GM21515 (cell line): ENCODE measurements around the gene ZDHHC14.

Experiments
- ATAC-seq: cut with Tn5 transposase; IDR thresholded peaks from one replicate; pipeline ENCODE4 v1.9.1; 2021; ENCODE audit not compliant: unreplicated experiment

Gene ZDHHC14

DNA sequence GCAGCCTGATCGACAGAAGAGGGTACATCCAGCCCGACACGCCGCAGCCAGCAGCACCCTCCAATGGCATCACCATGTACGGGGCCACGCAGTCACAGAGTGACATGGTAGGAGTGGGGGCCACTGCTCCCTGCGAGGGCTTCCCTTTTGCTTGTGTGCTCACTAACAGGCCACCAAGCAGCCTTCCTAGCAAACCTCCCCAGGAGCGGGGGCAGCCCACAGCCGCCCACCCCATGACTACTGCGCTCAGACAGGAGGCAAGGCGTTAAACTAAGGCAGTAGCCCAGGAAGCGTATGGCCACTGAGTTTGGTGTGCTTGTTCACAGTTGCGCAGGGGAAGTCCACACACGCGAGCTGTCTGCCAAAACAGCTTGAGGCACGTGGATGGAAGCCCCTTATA, 272.5 kb downstream of the ZDHHC14 start:
- no peak for ATAC-seq

DNA sequence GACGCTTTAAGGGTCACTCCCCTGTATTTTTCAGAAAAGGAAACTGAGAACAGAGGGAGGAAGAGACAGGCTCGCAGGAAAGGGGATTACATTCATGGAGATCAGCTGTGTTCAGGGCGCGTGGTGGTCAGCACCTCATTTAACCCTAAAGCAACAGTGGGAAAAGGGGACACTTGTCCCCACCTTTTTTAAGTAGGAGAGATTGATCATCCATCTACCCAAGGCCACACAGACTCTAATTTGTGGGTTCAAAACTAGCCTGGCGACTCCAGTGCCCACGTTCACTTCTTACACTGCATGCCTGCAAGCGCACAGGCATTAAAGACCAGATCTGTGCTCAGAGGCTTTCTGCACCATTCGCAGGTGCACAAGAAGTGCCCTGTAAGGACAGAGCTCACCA, 274.1 kb downstream of the ZDHHC14 start:
- no peak for ATAC-seq

DNA sequence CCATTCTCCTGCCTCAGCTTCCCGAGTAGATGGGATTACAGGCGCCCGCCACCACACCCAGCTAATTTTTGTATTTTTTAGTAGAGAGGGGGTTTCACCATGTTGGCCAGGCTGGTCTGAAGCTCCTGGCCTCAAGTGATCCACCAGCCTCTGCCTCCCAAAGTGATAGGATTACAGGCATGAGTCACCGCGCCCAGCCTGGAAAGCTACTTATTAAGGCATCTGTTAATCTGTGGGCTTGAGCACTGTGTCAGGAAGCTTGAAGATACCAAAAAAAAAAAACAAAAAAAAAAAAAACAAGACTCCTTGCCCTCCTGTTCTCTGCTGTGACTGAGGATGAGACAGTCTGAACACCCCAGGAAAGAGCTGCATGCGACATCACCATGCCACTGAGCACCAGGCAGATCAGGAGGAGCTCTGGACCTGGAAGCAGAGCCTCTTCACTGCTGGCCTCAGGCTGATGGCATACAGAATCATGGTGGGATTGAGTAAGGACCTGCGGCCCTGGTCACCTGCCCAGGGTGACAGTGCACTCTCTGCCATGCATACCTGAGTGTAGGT, 275.5 kb downstream of the ZDHHC14 start:
- ATAC-seq, result no peak

DNA sequence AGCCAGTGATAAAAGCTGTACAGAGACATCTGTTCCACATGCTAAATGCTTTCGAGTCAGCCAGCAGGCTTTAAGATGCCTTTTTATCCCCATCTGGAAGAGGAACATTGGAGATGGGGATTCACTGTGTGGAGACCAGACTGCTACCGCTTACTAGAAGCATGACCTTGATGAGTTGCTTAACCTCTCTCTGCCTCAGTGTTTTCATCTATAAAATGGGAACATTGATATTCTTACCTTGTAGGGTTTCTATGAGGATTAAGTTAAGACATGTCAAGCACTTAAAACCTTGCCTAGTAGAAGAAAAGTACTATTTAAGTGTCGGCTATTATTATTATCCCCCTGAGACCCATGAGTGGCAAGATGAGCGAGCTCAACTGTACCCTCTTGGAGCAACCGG, 276.8 kb downstream of the ZDHHC14 start:
- no peak for ATAC-seq

DNA sequence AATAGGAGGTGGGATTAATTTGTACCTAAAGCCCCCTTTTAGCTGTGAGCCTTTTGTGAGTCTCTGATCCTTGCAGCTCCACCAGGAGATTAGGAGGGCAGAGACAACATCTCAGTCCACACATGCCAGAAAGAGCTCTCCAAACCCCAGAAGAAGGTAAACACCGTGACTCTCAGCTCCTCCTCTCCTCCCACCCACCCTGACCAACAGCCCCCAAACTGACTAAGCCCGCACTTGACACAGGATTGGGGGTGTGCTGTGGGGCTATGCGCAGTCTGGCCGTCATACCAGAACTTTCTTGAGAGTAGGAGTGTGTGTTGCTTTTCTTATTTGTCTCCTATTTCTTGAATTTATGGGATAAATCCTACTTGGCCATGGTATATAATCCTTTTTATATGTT, 277.3 kb downstream of the ZDHHC14 start:
- no peak for ATAC-seq

DNA sequence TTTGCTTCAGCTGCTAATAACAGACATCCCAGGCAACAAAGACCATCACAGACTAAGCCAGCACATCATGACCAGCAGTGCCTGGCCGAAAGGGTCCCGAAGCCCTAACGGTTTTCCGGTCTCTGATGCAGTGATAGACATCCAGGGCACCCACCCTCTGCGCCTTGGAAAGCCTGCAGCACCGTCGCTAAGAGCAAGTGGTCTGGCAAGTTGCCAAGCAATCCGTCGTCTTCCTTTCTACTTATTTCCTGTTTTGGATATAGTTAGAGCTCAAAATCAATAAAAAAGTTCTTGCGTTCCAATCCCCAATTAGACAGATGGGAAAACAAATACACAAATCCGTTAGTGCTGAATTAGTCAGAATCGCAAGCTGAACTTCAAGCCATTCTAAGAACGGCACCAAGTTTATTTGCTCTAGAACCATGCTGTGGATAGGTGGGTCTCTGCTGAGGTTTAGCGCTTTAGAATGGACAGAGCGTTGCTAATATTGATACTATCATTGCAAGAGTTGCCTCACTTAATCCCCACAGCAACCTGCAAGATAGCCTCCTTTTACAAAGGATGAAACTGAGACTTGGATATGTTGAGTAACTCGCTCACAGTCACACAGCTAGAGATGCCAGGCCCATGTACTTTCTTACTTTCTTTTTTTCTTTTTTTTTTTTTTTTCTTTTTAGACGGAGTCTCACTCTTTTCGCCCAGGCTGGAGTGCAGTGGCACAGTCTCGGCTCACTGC, 278.7 kb downstream of the ZDHHC14 start:
- ATAC-seq, result no peak

DNA sequence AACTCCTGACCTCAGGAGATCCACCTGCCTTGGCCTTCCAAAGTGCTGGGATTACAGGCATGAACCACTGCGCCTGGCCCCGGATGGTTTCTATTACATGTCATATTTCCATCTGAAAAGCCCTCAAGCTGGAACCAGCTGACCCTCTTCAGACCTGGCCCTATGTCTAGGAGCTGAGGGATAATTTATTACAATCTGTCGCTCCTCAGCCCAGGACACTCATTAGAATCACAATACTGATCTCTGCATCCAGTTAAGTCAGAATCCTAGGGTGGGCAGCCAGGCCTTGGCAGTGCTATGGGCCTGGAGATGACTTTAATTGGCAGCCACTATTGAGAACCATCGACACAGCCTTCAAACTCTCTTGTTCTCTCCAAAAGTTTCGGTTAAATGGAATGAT, 279.4 kb downstream of the ZDHHC14 start:
- no peak for ATAC-seq

DNA sequence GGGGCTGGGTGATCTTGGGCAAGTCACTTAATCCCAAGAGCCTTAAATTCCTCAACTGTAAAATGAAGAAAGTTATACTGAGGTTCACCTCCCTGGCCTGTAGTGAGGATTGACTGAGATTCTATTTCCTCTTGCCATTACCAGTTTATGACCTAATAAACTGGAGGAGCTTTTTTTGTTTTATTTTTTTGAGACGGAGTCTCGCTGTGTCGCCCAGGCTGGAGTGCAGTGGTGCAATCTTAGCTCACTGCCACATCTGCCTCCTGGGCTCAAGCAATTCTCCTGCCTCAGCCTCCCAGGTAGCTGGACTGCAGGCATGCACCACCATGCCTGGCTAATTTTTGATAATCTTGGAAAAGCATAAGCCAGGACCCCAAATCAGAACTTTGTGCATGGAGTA, 280.7 kb downstream of the ZDHHC14 start:
- no peak for ATAC-seq

DNA sequence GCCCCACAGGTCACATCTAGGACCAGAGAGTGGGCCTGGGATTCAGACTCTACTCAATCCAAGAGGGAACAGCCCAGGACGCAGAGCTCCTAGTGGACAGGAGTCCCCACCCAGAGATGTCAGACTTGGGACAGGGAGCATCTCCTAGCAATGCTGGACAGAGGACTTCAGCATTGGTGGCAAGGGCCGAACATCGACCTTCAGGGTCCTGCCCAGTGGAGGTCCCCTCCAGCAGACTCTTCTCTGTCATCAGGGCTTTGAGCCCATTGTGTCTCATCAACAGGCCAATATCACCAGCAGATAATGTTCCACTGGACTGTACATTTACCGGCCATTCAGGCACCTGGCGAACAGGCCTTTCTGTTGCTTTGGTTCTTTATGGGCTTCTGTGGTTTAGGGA, 282.3 kb downstream of the ZDHHC14 start:
- ATAC-seq, result no peak

DNA sequence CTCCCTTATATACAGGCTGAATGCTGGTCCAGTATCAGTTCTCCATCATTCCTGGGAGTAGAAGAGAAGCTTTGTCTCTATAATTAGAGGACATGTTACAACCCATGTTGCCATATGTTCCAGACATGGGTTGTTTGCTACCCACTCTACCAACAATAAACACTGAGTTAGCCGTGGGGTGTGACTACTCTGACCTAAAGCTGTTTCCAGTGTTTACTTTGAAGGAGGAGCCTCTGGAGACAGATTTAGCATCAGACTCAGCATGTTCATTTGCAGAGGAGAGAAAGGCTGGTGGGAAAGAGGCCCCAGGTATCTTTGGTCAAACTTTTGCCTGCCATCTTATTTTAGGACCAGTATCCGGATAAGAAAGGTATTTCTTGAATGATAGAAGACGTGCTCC, 284.2 kb downstream of the ZDHHC14 start:
- ATAC-seq, result no peak

DNA sequence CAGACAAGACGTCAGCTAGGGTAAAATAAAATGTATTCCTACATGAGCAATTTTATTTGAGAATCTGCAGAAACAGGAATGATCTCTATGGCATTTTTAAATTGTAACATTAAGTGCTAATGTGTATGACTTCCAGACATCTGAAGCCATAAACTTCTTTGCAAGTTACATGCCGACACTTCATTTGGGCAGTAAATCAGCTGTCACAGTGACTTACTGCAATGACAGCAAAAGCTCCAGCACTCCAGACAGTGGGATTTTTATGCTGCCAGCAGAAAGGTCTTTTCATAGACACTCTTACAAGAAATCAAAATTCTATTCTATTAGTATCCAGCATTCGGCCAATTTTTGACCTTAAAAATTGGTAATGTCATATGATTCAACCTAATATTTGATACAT, 285.7 kb downstream of the ZDHHC14 start:
- no peak for ATAC-seq

DNA sequence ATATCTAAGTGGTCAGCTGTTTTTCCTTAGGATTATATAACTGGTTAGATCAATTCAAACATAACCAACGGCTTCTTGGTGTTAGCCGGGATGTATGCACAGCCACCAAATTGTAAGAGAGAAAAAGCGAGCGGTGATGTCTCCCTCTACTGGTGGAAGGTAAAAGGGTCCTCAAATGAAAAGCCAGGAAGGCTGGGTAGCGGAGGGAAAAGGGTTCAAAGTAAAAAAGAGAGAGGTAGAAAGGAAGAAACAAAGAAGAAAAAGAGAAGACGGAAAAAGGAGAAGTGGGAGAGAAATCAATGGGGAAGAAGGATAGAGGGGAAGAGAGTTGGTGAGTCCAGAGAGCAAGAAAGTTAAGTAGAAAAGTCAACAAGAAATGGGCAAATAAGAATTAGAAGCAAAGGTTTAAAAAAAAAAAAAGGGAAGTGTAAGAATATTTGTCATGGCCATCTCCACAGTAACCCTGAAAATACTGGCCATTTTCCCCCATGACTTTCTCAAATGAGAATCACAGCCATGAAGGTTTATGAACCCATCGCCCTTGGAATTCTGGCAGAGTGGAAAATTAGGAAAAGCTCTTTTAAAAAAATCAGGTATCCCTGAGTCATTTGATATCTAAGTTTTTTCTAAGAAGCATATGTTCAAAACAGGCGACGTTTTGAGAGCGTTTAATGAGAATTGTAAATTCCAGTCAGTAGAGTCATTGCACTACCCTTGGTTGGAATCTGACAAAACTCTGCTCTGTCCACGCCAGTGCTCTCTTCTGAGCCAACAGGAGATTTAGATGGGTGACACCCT, 286.4 kb downstream of the ZDHHC14 start:
- ATAC-seq, result no peak

DNA sequence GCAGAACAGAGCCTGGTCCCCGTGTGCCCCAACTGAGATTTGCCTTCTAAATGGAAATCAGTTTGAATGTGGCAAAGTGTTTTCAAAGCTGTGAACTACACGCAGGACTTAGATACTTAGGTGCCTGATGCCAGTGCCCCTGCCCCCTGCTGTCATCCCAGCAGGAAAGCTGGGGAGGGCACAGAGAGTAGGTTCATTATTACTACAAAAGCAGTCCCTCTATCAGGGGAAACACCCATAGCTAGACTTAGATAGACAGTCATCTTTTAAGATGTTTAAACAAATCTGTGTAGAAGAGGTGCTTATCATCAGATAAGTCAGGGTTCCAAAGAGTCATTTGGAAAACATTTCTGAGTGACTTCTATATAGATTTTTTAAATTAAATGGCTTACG, 287.0 kb downstream of the ZDHHC14 start:
- no peak for ATAC-seq

DNA sequence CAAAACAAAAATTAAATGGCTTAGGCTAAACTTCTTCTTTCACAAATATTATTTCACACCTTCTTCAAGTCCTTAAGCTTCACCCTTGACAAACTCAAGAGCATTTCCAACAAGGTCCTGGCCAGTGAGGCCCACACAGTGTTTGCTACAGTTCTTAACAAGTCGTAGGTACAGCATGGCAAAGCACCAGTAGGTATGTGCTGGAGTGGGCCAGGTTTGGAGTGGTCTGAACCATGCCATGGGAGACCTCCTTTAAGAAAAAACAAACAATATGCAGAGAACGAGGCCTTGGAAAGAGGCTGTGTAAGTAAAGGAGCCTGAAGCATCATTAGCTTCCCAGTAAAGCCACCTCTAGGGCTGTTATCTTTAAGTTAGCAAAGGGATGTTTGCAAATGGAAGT, 287.7 kb downstream of the ZDHHC14 start:
- no peak for ATAC-seq

DNA sequence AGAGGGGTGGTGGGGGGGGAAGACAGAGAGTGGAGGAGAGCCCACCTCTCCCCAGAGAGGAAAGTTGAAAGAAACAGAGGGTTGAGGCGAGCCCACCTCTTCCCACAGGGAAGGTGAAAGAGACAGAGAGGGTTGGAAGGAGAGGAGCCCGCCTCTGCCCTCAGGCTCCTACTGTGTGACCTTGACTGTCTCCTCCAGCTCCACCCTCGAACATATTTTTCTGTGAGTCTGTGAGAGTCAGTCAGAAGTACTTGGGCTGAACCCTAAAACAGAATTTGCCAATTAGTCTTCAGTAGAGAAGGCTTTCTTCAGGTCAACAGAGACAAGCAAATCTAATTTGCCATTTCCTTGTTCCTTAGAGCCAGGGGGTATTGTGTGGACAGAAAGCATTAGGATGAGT, 288.3 kb downstream of the ZDHHC14 start:
- ATAC-seq, result no peak

DNA sequence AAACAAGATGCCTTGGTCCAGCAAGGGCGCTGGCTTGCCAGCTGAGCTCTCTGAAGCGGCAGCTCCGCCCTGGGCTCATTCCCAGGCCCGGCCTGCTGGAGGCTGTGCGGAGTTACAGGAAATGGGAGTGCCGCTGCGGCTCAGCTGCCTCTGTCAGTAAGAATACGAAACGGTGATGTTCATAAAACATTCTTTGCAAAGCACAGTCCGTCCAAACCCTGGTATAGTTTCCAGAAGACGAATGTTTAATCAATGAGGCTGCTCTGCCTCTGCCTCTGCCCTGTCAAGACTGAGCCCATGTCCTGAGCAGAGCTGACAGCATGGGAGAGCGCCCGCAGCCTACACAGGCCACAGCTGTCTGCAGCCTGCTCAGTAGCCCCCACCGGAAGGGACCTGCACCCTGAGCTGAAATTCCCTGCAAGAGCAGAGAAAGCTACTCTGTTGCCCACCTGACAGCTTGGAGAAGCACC, 288.8 kb downstream of the ZDHHC14 start:
- no peak for ATAC-seq

DNA sequence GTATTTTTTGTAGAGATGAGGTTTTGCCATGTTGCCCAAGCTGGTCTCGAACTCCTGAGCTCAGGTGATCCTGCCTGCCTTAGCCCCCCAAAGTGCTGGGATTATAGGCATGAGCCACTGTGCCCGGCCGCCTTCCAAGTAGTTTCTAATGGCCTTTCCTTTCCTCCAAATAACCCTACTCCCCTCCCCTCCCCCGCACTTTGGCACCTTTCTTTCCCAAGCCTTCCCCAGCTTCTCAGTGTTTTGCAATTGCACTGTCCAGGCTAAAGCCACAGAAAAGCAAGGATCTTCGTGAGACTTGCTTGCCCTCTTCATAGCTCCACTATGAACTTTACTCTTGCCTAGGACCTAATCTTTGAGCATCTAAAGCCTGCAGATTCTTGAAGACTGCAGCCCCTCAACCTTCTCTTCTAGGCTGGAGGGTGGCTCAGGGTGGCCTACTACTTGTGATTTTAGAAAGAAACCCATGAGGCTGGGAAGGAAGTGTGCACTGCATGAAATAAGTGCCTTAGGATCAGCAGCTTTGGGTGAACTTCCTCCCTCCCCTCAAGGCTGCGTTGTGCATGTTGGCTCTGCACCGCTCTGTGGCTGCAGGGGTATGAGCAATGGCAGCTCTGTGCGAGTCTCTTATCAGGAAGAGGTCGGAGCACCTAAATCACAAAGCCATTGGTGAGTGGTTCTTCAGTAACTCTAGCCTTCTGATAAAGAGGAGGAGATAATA, 289.6 kb downstream of the ZDHHC14 start:
- no peak for ATAC-seq

DNA sequence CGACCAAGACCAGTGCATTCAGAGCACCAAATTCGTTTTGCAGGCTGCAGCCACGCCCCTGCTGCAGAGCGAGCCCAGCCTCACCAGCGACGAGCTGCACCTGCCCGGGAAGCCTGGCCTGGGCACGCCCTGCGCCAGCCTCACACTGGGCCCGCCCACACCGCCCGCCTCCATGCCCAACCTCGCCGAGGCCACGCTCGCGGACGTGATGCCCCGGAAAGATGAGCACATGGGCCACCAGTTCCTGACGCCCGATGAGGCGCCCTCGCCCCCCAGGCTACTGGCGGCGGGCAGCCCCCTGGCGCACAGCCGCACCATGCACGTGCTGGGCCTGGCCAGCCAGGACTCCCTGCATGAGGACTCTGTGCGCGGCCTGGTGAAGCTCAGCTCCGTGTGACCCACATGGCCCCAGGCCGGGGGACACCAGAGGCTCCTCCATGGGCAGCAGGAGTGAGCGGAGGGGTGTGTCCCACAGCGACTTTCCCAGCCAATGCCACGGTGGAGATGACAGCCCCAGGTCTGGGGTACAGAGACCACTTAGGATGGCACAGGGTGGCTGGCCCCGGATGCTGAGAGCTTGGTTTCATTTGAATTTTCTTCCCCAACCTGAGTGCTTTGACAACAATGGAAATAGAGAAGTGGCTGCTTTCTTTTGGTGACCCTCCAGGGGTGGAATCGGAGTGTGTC, 291.9 kb downstream of the ZDHHC14 start:
- no peak for ATAC-seq

DNA sequence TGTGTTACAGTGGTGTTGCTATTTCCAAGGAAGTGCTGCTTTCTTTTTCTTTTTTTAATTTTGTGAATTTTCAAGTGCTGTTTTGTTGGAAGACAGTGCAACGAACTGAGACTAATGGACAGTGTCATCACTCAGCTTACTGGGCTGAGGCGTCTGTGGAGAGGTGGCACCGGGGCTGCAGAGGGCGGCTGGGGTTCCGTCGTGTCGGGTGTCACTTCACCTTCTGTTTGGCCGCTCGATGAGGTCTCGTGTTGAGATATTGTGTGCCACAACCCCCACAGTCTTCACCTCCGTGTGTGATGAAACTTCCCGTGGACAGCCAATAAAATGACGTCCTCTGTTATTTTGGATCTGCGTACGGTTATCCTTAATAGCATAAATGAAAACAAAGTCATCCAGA, 292.6 kb downstream of the ZDHHC14 start:
- ATAC-seq, result no peak

DNA sequence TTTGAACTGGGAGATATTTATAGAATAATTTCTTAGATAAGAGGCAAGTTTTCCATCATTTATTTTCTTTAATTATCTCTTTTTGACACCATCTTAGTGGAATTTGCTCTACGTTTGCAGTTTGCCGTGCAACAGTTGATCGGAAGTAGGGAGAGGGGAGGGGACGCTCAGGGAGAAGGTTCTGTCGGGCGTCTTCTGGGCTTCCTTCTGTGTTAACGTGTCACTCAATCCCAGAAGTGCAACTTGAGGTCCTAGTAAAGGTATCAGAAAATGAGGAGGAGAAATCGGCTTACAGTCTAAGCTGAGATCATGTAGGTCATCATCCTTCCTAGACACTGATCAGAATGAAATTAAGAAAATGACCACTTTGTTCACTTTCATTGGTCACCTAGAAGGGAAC, 293.1 kb downstream of the ZDHHC14 start:
- ATAC-seq, result no peak

DNA sequence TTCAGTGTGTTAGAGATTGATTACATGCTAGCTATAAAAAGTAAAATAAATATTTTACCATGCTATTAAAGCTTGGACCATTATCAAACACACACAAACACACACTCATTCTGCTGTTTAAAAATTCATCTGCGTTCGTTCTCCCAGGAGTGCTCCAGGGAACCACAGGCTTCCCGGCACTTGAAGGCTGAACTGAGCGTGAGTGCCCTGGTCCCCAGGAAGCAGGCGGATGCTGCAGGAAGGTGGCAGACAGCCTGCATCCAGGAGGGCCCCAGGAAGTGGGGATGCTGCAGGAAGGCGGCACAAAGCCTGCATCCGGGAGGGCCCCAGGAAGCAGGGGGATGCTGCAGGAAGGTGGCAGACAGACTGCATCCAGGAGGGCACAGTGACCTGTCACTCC, 294.8 kb downstream of the ZDHHC14 start:
- ATAC-seq, result no peak
